Activated CD8-positive, alpha-beta memory T cell treated with anti-CD3 and anti-CD28 coated beads, Interleukin-2, amount 50 U/mL, for 24 hours (primary cell): ENCODE results near the gene CSH1.
A peak's percentile ranks its signal among the peaks of the same experiment; 100 is the strongest.
"Not testable (repeated sequence)": the region's sequence is repeated elsewhere in the genome, so short reads cannot be mapped to it uniquely, and the experiment has no call there.

Source experiments
- DNase-seq: peaks from one replicate; pipeline ENCODE4 v3.0.0-alpha.2; 2020; ENCODE audit errors: extremely low read depth

Gene CSH1

GRCh38 chr17:63928966-63929695, 32.8 kb upstream of the CSH1 start:
- no peak for DNase-seq

- DNase-seq: no peak
Measured at GRCh38 chr17:63928172-63928666, 31.8 kb upstream of the CSH1 start.

- DNase-seq: no peak
Measured at GRCh38 chr17:63927464-63928171, 31.2 kb upstream of the CSH1 start.

GRCh38 chr17:63926164-63926563, 29.8 kb upstream of the CSH1 start:
- no peak for DNase-seq

- no peak for DNase-seq
Measured at GRCh38 chr17:63925615-63926014, 29.2 kb upstream of the CSH1 start.

- not testable (repeated sequence) for DNase-seq
Measured at GRCh38 chr17:63922402-63922801, 26.0 kb upstream of the CSH1 start.

GRCh38 chr17:63920779-63921178, 24.4 kb upstream of the CSH1 start:
- not testable (repeated sequence) for DNase-seq

- DNase-seq: not testable (repeated sequence)
Measured at GRCh38 chr17:63920050-63920449, 23.7 kb upstream of the CSH1 start.

- peak; percentile 23 for DNase-seq
Measured at GRCh38 chr17:63919311-63919723, 22.9 kb upstream of the CSH1 start.

GRCh38 chr17:63918789-63919305, 22.5 kb upstream of the CSH1 start, which contains the start of gene GH1:
Gene GH1 (minus strand): TSS chr17:63918839. CDS start chr17:63918776, 63 bp downstream.
- DNase-seq: not testable (repeated sequence)

GRCh38 chr17:63918305-63918704, 21.9 kb upstream of the CSH1 start:
- no peak for DNase-seq

- no peak for DNase-seq
Measured at GRCh38 chr17:63917646-63918045, 21.3 kb upstream of the CSH1 start.

GRCh38 chr17:63917206-63917605, 20.8 kb upstream of the CSH1 start:
- not testable (repeated sequence) for DNase-seq

- DNase-seq: no peak
Measured at GRCh38 chr17:63916566-63917185, 20.3 kb upstream of the CSH1 start.

- DNase-seq: not testable (repeated sequence)
Measured at GRCh38 chr17:63915753-63916152, 19.4 kb upstream of the CSH1 start.

GRCh38 chr17:63914471-63914870, 18.1 kb upstream of the CSH1 start:
- DNase-seq: no peak

GRCh38 chr17:63911657-63912100, 15.3 kb upstream of the CSH1 start:
- DNase-seq: peak; percentile 20

GRCh38 chr17:63911041-63911635, 14.8 kb upstream of the CSH1 start, which contains the start of gene CSHL1:
Gene CSHL1 (minus strand): TSS chr17:63911258. CDS start chr17:63911196, 62 bp downstream.
- no peak for DNase-seq

GRCh38 chr17:63910096-63910495, 13.7 kb upstream of the CSH1 start:
- DNase-seq: no peak

- not testable (repeated sequence) for DNase-seq
Measured at GRCh38 chr17:63909586-63909985, 13.2 kb upstream of the CSH1 start.

- DNase-seq: not testable (repeated sequence)
Measured at GRCh38 chr17:63907161-63907778, 10.9 kb upstream of the CSH1 start.
